NCI-H526 treated with DMSO at 0.1 percent for 48 hours (cell line): ENCODE results near the gene SACM1L.
"Not testable (repeated sequence)": the region's sequence is repeated elsewhere in the genome, so short reads cannot be mapped to it uniquely, and the experiment has no call there.

Experiments used
- DNase-seq: peaks from one replicate; lab custom pipeline; 2025; lab: John Stamatoyannopoulos, UW

SACM1L gene

GRCh38 chr3:45670436-45670835 lies 18.8 kb upstream of the SACM1L start:
- DNase-seq, result no peak

GRCh38 chr3:45670991-45671390 lies 18.2 kb upstream of the SACM1L start:
- no peak for DNase-seq

- DNase-seq, result no peak
These were observed 15.9 kb upstream of the SACM1L start for GRCh38 chr3:45673273-45673672.

GRCh38 chr3:45676325-45677032 lies 12.7 kb upstream of the SACM1L start:
- DNase-seq, result no peak

GRCh38 chr3:45677033-45677446 lies 12.2 kb upstream of the SACM1L start:
- no peak for DNase-seq

GRCh38 chr3:45677841-45678240 lies 11.4 kb upstream of the SACM1L start:
- no peak for DNase-seq

- DNase-seq, result no peak
These were observed 9.4 kb upstream of the SACM1L start for GRCh38 chr3:45679805-45680204.

- DNase-seq, result no peak
These were observed 8.0 kb upstream of the SACM1L start for GRCh38 chr3:45681221-45681620.

- DNase-seq, result no peak
These were observed 7.3 kb upstream of the SACM1L start for GRCh38 chr3:45681846-45682245.

- DNase-seq, result no peak
These were observed 6.9 kb upstream of the SACM1L start for GRCh38 chr3:45682311-45682710.

- DNase-seq, result no peak
These were observed 6.4 kb upstream of the SACM1L start for GRCh38 chr3:45682786-45683185.

GRCh38 chr3:45683417-45684326 lies 5.5 kb upstream of the SACM1L start:
- DNase-seq, result no peak

GRCh38 chr3:45684327-45684892 lies 4.8 kb upstream of the SACM1L start:
- peak; percentile 8 for DNase-seq

- not testable (repeated sequence) for DNase-seq
These were observed 3.5 kb upstream of the SACM1L start for GRCh38 chr3:45685722-45686121.

GRCh38 chr3:45686850-45687249 lies 2.3 kb upstream of the SACM1L start:
- DNase-seq, result no peak

GRCh38 chr3:45687828-45688193 lies 1.4 kb upstream of the SACM1L start:
- no peak for DNase-seq

- DNase-seq, result peak; percentile 60
These were observed 858 bp upstream of the SACM1L start for GRCh38 chr3:45688194-45688881.

- DNase-seq, result no peak
These were observed 570 bp downstream of the SACM1L start for GRCh38 chr3:45689787-45690145.

GRCh38 chr3:45690336-45691035 lies 1.3 kb downstream of the SACM1L start:
- DNase-seq, result peak; percentile 35

GRCh38 chr3:45691842-45692241 lies 2.6 kb downstream of the SACM1L start:
- DNase-seq, result no peak

GRCh38 chr3:45692866-45693265 lies 3.7 kb downstream of the SACM1L start:
- DNase-seq, result no peak
